Inferior parietal cortex (tissue), 1 donor: ENCODE measurements around the gene ACKR3.

Experiments used
- DNase-seq: peaks from one replicate; pipeline ENCODE4 v3.0.0-alpha.2; 2016; ENCODE audit errors: extremely low spot score

Gene ACKR3

DNA sequence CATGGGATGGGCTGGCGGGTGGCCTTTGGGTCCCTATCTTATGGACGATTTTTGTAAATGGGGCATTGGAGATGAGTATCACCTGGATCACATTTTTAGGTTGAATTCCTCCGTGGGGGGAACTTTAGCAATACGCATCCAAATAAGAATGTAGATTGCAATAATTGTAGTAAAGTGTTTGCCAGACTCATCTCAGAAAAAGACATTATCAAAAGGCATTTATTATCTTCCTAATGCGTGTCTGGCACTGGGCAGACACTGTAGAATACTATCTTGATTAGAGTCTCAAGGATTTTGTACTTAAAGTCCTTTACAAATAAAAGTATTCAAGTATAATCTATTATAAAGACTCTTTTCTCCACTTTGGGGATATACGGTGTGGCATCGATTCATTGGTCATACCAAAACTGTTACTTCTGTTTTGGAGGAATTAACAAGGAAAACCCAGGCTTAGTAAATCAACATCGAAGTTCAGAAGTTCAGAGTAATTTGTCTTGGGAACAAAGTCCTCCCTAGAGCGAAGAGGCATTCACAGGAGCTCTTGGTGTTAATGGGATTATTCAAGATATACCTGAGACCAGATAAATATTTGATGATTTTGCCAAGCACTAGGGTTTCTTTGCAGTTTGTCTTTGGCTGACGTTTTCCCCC is 578 bp upstream of the ACKR3 start:
- peak; percentile 20 for DNase-seq

DNA sequence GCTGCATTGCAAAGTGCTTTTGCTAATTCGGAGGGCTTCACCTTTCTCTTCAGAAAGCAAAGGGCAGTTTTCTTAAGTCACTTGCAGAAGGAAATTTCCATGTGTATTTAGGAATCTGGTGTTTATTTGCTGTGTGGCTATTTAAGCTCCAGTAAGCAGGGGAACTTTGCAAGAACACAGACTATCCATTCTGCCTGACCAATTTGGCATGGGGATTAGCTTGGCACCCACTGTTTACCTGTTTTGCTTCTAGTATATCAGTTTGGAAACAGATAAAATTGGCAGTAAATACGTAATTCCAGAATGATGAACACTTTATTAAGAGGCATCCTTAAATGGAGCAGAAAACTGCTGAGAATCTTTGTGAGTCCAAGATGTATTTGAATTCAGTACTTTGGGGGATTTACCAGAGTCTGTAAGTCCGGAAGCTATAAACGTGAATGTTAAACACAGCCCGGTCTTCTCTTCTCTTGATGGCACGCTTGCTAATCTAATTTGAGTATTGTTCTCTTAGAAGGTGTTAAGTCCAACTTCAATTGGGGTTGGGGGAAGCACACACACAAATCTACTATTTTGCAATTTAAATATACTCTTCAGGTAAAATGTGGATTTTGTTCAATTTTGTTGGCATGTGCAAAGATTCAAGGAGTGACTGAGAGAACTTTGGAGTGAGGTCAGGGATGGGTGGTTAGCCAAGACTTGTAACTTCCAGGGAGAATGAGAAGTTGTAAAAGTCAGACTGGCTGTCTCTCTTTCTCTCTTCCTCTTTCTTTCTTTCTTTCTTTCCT is 650 bp downstream of the ACKR3 start:
- DNase-seq: no peak

DNA sequence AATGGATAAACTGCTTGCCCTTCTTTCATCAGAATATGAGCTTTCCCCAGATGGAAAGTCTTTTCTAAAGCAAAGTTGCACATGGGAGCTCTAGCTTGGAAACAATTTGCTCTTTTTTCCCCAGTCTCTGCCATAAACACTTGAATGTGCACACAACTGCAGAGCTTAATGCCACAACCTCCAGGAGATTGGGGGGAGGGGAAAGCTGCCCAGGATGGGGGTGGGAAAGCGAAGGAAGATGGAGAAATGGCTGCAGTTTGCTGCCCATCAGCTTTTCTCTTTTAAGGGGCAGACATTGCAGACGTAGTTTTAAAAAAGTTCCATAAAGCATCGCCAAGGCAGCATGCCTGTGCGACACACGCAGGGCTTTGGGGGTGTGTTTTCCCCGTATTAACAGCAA is 1.5 kb downstream of the ACKR3 start:
- no peak for DNase-seq

DNA sequence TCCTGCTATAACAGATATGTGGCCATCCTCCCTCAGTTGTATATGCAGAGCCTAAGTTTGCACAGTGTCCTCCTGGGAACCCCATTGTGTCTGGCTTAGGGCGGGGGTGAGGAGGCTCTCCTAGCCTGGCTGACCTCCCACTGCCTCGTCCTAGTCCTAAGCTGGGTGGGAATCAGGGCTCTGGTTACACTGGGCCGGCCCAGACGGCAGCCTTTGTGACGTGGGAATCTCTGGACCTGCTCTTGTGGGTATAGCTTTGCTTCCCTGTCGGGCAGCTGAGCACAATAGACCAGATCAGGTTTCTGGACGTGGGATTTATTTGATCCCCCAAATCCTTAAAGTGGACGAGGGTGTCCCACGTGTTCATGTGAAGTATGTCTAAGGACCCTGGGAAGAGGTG is 2.9 kb downstream of the ACKR3 start:
- no peak for DNase-seq

DNA sequence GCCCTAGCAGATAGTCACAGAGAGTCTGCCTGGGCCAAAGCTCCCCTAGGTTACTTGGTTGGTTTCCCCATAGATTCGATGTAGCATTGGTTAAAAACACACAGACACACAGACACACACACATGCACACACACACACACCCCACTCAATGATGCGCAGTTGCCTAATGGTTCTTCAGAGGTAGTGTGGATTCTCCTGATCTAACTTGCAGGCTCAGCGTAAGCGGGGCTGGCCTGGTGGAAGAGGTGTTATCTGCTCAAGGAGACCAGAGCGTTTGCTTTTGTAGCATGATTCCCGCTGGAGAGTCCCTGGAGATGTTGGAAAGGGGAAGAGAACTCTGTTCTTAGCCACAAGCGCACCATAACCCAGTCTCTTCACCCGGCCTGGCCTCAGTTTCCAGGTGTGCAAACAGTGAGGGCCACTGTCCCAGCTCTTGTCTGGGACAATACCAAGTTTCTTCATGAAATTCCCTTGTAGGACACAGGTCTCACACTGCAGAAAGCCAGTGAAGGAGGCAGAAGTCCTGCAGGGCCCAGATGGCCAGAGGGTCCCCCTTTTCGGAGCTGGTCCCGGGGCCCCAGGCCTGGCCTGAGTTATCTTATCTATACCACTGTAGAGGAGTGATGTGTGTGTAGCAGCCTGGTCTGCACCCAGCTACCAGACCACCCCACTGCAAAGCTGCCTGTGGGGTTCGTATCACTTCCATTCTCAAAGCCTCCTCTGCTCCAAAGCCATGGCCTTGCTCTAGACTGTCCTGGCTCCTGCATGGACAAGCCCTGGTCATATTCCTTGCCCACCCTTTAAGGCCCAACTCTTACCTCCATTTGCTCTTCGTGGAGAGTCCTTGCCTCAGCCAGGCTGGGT is 3.7 kb downstream of the ACKR3 start:
- DNase-seq: no peak

DNA sequence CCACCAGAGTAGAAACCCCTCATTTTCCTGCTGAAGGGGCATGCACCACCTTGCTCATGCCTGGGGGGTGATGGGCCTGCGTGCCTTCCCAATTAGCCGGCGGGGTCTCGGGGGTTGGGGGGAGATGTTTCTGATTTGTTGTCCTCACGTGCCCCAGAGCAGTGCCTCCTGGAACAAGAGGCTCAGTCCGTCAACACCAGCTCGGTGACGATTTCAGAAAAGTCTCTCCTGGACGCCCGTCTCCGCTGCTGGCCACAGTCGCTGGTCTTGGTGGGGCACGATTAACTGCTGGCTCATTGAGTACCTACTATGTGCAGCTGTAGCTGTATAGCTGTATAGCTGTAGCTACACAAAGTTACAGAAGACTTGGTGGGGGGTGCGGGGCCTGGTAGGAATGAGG is 4.4 kb downstream of the ACKR3 start:
- DNase-seq: no peak

DNA sequence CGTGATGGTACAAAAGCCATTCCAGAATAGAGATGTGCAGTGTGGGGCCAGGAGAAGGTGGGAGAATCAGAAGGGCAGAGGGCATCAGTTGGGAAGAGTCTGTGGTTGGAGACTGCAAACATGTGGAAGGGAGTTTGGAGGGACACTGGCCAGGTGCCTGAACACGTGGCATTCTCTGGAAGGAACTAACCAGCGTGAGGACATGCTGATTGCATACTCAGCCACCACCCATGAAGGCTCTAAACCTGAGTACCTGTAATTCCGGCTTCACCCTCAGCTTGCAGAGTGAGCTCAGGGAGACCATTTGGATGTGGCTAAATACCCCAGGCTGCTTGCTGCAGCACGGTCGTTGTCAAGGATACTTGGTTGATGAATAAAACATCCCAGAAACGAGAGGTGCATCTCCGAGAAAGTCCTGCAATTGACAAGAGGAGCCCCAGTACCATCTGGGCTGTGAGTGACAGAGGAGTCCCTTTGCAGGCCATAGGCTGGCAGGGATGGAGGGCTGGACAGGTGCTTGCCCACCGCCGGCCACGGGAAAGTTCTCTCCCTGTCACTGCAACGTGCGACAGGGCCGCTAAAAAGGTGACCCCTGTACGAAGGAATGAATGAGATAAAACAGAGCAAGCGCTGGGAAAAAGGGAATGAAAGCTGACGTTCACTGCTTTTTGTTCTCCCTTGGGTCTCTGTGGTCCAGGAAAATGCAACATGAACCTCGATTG is 5.0 kb downstream of the ACKR3 start:
- no peak for DNase-seq

DNA sequence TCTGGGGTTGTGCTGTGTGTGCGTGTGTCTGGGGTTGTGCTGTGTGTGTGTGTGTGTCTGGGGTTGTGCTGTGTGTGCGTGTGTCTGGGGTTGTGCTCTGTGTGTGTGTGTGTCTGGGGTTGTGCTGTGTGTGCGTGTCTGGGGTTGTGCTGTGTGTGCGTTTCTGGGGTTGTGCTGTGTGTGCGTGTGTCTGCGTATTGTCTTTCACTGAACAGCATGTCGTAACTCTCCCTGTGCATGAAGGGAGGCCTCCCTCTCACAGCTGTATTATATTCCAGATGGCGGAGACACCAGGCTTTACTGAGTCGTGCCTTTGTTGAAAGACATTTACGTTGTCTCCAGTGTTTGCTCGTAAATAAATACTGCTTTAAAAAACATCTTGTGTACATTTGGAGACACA is 5.9 kb downstream of the ACKR3 start:
- DNase-seq: no peak

DNA sequence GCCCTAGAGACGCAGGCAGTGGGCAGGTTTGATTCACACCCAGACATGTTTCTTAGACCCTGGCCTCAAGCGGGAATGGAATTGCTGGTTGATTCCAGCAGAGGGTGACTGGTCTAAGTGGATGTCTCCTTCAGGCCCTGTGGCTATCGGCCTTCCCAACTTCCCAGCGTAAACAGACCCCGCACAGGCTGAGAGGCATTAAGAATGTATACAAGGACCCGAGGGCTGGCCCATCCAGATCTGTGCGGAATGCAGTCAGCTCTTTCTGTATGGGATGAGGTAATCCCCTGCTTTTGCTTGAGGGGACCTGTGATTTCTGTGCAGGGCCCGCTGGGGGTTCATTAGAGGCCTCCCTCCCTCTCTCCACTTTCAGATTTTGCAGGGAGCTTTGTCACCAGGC is 6.5 kb downstream of the ACKR3 start:
- no peak for DNase-seq

DNA sequence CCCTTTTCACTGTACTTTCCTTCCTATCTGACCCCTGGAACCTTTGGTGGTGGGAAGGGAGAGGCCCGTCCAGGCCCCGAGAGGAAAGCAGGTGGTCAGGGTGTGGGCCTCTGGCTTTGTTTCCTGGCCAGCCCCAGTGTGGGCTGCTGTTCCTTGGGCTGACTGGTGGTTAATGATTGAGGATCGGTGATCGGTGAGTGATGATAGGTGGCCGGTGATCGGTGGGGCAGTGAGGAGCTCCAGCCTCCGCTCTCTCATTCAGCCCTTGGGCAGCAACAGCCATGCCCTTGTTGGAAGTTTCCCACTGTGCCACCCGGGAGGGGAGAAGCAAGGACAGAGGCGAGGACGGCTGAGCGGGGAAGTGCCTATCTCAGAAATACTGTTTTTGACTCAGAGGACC is 7.3 kb downstream of the ACKR3 start:
- DNase-seq: no peak

DNA sequence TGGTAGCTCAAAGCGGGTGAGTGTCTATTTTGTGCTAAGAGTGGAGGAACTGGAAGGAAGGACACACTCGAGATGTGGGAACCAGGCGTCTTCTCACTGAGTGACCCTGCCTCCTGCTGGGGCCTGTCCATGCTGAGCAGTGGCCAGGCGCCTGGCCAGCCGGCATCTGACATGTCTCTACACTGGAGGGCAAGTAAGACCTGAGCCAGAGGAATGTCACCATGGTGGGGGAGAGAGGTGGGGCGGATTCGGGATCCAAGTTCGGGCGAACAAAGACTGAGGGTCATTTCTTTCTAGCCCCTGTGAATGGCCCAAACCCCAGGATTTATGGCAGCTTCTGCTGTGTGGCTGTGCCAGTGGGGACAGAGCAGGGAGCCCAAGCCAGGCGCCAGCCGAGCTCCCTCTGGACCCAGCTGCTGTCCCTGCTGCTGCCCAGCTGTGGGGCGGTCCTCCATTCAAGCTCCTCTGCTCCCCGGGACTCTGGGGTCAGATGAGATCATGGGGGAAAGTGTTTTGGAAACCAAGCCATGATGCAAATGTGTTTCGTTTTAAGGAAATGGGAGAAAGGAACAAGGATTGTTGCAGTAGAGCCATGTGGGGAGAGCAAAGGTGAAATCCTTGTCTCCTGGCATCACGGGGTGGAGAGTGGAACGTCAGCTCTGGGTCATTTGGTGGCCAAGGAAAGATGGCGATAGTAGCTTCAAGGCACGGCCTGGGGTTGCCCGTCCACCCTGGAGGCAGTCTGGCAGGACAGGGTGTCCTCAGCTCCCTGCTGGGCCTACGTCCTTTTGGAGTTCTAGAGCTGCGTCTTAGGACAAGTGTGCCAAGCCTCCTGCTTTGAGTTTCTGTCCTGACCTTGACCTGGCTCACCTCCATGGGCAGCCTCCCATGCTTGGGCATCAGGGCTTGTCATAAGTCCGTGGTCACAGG is 8.1 kb downstream of the ACKR3 start:
- DNase-seq: no peak

DNA sequence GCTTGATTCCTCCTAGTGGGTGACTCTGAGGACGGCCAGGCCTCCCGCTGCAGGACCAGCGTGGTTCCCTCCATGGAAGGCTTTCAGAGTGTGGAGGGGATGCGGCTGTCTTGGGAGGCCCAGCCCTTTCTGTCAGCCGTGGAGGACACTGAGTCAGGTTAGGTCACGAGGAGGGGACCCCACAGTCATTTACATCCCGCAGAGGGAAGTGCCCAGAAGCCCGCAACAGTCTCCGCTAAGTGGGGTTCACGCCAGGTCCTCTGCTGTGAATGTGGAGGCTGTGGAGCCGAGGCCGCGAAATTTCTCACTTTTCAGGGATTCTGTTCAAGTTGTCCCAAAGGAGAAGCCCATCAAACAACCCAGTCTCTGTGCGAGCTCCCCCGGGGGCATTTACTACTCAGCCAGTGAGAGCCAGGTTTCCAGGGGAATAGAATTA is 8.8 kb downstream of the ACKR3 start:
- no peak for DNase-seq

DNA sequence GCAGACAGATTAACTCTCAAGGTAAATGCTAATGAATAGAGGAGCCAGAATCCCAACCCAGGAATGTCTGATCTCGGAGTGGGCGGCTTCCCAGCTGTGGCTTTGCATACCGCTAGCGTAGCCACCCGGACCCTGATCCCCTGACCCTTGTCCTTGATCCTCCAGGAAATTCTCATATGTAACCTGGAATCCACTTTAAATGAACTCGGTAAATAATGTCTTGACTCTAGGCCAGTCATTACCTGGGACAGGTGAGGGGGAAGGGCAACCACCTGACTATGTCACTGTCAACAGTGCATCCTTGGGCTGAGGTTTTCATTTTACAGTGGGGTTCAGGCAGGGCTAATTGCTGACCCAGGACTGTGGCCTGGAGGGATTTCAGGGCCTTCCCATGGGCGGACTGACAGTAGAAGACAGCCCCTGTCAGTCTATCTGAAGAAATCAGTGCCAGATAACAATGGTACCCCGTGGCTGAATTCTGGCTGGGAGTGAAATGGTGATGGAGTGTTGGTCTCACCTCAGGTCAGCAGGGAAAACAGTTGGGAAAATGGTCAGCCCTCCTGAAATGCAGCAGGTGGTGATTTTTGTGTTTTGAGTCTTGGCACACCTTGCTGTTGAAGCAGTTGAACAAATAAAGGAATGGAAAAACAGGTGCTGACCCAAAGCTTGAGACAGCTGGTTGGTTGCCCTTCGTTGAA is 9.6 kb downstream of the ACKR3 start:
- DNase-seq: no peak

DNA sequence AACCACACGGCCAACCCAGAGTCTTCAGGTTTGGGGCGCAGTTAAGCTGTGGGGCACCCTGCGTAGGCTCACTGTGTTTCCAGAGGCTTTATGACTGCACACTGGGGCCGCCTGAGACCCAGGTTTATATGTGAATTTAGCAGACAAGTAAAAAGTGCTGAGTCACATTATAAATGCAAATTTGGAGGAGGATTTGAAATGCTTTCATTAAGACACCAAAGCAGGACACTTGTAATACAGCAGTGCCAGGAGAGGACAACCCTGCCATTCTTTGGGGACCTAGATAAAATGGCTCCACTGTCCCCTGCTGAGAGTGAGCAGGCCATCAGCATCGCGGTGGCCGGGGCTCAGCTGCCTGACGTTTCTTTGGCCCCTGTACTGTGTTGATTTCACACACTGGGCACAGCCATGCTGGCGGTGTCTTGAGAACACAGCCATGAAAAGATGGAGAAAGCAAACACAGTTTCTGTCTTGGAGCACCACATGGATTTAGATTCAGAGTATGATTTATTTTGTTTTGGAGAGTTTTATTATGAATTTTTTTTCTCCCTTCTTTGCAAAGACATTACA is 10.2 kb downstream of the ACKR3 start:
- DNase-seq: no peak

DNA sequence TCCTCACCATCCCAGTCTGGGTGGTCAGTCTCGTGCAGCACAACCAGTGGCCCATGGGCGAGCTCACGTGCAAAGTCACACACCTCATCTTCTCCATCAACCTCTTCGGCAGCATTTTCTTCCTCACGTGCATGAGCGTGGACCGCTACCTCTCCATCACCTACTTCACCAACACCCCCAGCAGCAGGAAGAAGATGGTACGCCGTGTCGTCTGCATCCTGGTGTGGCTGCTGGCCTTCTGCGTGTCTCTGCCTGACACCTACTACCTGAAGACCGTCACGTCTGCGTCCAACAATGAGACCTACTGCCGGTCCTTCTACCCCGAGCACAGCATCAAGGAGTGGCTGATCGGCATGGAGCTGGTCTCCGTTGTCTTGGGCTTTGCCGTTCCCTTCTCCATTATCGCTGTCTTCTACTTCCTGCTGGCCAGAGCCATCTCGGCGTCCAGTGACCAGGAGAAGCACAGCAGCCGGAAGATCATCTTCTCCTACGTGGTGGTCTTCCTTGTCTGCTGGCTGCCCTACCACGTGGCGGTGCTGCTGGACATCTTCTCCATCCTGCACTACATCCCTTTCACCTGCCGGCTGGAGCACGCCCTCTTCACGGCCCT is 11.2 kb downstream of the ACKR3 start:
- no peak for DNase-seq

DNA sequence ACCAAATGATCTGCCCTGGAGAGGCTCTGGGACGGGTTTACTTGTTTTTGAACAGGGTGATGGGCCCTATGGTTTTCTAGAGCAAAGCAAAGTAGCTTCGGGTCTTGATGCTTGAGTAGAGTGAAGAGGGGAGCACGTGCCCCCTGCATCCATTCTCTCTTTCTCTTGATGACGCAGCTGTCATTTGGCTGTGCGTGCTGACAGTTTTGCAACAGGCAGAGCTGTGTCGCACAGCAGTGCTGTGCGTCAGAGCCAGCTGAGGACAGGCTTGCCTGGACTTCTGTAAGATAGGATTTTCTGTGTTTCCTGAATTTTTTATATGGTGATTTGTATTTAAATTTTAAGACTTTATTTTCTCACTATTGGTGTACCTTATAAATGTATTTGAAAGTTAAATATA is 11.9 kb downstream of the ACKR3 start:
- no peak for DNase-seq

DNA sequence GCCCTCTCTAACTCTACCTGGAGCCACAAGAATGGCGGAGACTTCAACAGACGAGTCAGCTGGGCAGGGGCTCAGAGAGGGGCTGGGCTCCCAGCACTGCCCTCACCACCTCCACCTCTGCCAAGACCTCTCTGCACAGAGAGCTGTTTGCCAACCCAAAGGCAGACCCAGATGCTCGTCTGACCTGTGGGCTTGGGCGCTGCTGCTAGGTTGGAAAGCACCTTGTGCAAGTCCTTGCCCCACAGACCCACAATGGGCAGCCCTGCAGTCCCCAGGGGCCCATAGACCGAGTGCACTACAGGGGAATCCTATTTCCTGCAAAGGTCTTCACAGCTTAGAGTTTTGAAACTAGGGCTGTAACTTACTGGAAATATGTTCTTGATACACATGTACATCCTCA is 13.3 kb downstream of the ACKR3 start:
- no peak for DNase-seq

DNA sequence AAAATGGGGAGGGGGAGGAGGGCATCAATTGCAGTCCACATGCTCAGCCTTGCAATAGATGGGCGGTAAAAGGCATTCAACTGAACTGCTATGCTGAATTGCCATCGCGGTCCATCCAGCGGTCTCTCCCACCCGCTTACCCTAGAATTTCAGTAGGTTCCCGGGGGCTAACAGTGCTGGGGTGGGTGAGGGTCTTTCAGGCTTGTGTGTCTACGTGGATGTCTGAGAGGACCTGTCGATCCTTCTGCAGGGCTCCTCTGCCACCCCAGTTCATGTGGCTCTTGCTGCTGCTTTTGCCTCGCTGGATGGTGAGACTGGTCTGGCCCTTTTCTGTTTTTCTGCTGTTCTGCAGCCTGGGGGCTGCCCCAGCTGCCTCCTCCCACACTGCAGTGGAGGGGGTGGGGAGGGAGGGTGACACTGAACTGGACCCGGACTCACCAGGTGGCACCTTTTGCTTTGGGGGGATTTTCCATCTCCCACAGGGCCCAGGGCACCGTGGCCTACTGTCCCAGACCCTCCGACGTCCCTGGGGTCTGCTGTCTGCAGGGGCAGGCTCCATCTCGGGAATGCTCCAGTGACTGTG is 14.1 kb downstream of the ACKR3 start:
- no peak for DNase-seq
